H1 (cell line): ENCODE data around the gene PET100. TPM values are rescaled to one million over a fixed set of nuclear protein-coding genes. Genes with fewer than 3 reads are reported as not detected.
A peak's percentile ranks its signal among the peaks of the same experiment; 100 is the strongest.

Experiments
- POLR2AphosphoS5 ChIP-seq: IDR thresholded peaks from 2 replicates; pipeline ENCODE4 v1.6.1; 2011; ENCODE audit warnings: low read depth, low read length
- polyA plus RNA-seq, 7 experiments: library from polyadenylated mRNA; depleted of rRNA in 3 of 7; stranded (reverse) in 5 of 7; unstranded in 2 of 7; fragments of >200 nt in 5 of 7; fragments of 200-250 nt in 2 of 7; gene quantifications; 1 replicate in 5 of 7; 2 replicates in 1 of 7; 4 replicates in 1 of 7; pipeline versions ENCODE4 v1.2.1 to v1.2.3, GENCODE V29; 2011 to 2013; ENCODE audit warnings: missing spikeins in 2 of 7, mixed read lengths in 2 of 7
- total RNA-seq: library from RNA; stranded (reverse); fragmentation: NEBNext Ultra II Directional; extraction: Animal tissue kit (Norgen Biotek cat#: 25700); gene quantifications from 2 replicates; pipeline ENCODE4 v1.2.1, GENCODE V29; 2021
- TF ChIP-seq, protein P1 (sequence below): fragments of 300-600 bp; sonication (generic); IDR thresholded peaks from 2 replicates; pipeline ENCODE4 v1.7.1; 2012; ENCODE audit warnings: low read length, moderate library complexity, mild to moderate bottlenecking, inconsistent platforms; ENCODE audit not compliant: insufficient replicate concordance

Gene PET100
- total and polyA plus RNA-seq, 2 of the 8 experiments (the other 6 are each of a cell fraction or from before 2014, with no cell fraction given) = 80.8 to 105 TPM

DNA sequence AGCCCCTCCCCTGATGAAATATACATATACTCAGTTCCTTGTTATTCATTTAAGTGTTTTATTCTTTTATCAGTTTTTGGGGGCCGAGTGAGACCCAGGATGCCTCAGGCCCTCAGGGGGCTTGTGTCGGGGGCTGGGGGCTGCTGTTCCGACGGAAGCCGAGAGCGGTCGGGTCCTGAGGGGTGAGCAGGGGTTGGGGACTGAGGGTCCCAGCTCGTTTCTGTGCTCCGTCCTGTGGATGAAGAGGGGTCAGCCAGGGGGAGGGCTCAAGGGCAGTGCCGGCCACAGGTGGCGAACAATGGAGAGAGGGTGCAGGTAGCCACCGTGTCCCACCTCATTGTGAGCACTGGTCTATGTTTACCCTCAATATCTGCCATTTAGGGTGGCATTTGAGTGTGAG, 2.0 kb downstream of the PET100 start (continued):
- TF ChIP-seq, protein P1, sequence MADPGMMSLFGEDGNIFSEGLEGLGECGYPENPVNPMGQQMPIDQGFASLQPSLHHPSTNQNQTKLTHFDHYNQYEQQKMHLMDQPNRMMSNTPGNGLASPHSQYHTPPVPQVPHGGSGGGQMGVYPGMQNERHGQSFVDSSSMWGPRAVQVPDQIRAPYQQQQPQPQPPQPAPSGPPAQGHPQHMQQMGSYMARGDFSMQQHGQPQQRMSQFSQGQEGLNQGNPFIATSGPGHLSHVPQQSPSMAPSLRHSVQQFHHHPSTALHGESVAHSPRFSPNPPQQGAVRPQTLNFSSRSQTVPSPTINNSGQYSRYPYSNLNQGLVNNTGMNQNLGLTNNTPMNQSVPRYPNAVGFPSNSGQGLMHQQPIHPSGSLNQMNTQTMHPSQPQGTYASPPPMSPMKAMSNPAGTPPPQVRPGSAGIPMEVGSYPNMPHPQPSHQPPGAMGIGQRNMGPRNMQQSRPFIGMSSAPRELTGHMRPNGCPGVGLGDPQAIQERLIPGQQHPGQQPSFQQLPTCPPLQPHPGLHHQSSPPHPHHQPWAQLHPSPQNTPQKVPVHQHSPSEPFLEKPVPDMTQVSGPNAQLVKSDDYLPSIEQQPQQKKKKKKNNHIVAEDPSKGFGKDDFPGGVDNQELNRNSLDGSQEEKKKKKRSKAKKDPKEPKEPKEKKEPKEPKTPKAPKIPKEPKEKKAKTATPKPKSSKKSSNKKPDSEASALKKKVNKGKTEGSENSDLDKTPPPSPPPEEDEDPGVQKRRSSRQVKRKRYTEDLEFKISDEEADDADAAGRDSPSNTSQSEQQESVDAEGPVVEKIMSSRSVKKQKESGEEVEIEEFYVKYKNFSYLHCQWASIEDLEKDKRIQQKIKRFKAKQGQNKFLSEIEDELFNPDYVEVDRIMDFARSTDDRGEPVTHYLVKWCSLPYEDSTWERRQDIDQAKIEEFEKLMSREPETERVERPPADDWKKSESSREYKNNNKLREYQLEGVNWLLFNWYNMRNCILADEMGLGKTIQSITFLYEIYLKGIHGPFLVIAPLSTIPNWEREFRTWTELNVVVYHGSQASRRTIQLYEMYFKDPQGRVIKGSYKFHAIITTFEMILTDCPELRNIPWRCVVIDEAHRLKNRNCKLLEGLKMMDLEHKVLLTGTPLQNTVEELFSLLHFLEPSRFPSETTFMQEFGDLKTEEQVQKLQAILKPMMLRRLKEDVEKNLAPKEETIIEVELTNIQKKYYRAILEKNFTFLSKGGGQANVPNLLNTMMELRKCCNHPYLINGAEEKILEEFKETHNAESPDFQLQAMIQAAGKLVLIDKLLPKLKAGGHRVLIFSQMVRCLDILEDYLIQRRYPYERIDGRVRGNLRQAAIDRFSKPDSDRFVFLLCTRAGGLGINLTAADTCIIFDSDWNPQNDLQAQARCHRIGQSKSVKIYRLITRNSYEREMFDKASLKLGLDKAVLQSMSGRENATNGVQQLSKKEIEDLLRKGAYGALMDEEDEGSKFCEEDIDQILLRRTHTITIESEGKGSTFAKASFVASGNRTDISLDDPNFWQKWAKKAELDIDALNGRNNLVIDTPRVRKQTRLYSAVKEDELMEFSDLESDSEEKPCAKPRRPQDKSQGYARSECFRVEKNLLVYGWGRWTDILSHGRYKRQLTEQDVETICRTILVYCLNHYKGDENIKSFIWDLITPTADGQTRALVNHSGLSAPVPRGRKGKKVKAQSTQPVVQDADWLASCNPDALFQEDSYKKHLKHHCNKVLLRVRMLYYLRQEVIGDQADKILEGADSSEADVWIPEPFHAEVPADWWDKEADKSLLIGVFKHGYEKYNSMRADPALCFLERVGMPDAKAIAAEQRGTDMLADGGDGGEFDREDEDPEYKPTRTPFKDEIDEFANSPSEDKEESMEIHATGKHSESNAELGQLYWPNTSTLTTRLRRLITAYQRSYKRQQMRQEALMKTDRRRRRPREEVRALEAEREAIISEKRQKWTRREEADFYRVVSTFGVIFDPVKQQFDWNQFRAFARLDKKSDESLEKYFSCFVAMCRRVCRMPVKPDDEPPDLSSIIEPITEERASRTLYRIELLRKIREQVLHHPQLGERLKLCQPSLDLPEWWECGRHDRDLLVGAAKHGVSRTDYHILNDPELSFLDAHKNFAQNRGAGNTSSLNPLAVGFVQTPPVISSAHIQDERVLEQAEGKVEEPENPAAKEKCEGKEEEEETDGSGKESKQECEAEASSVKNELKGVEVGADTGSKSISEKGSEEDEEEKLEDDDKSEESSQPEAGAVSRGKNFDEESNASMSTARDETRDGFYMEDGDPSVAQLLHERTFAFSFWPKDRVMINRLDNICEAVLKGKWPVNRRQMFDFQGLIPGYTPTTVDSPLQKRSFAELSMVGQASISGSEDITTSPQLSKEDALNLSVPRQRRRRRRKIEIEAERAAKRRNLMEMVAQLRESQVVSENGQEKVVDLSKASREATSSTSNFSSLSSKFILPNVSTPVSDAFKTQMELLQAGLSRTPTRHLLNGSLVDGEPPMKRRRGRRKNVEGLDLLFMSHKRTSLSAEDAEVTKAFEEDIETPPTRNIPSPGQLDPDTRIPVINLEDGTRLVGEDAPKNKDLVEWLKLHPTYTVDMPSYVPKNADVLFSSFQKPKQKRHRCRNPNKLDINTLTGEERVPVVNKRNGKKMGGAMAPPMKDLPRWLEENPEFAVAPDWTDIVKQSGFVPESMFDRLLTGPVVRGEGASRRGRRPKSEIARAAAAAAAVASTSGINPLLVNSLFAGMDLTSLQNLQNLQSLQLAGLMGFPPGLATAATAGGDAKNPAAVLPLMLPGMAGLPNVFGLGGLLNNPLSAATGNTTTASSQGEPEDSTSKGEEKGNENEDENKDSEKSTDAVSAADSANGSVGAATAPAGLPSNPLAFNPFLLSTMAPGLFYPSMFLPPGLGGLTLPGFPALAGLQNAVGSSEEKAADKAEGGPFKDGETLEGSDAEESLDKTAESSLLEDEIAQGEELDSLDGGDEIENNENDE = no peak
- 0 out of 2 replicates have a peak, but pooled peaks have one; percentile 23 for TF ChIP-seq POLR2AphosphoS5
